ENCODE measurements around the gene MTHFD1. TPM values are rescaled to one million over a fixed set of nuclear protein-coding genes. Genes with fewer than 3 reads are reported as not detected.

The MTHFD1 gene
- polyA plus RNA-seq, 1 donor = 39.8 TPM

Other genes starting within 250 kb of the MTHFD1 start
- 0.29 TPM for gene ESR2, start 94.0 kb upstream of the MTHFD1 start, polyA plus RNA-seq (ENCODE audit: insufficient read length)
- gene AKAP5, start 77.1 kb downstream of the MTHFD1 start, polyA plus RNA-seq (ENCODE audit: insufficient read length) = 0.44 TPM
- gene ZBTB25, start 115.5 kb downstream of the MTHFD1 start, polyA plus RNA-seq (ENCODE audit: insufficient read length) = 8.8 TPM
- 27.2 TPM for gene ZBTB1, start 116.4 kb downstream of the MTHFD1 start, polyA plus RNA-seq (ENCODE audit: insufficient read length)
- 5.0 TPM for gene HSPA2, start 152.4 kb downstream of the MTHFD1 start, polyA plus RNA-seq (ENCODE audit: insufficient read length)
- 0.40 TPM for gene PPP1R36, start 161.6 kb downstream of the MTHFD1 start, polyA plus RNA-seq (ENCODE audit: insufficient read length)

All from forelimb muscle (tissue), 1 donor.